Measurements from ENCODE around the gene KLHL8.

DNA sequence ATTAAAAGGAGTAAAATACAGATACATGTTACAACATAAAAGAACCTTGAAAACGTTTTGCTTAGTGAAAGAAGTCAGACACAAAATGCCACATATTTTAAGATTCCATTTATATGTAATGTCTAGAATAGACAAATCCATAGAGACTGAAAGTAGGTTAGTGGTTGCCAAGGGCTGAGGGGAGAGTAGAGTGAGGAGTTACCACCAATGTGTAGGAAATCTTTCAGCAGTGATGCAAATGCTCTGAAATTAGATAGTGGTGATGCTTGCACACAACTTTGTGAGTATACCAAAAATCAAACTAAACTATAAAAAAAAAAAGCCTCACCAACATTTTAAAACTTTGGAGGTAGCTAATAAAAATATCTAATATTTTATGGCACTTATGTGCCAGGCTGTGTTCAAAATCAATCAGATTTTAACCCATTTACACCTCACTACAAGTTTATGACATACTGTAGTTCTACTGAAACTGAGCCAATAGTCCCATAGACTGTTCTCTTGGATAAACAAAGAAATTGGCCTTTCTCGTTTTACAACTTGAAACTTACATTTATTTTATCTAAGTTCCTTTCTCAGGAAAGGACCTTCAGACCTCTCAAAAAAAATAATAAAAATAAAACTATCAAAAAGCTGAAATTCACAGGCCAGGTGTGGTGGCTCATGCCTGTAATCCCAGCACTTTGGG lies 29.1 kb upstream of the KLHL8 start:
- TF ChIP-seq, protein P1, sequence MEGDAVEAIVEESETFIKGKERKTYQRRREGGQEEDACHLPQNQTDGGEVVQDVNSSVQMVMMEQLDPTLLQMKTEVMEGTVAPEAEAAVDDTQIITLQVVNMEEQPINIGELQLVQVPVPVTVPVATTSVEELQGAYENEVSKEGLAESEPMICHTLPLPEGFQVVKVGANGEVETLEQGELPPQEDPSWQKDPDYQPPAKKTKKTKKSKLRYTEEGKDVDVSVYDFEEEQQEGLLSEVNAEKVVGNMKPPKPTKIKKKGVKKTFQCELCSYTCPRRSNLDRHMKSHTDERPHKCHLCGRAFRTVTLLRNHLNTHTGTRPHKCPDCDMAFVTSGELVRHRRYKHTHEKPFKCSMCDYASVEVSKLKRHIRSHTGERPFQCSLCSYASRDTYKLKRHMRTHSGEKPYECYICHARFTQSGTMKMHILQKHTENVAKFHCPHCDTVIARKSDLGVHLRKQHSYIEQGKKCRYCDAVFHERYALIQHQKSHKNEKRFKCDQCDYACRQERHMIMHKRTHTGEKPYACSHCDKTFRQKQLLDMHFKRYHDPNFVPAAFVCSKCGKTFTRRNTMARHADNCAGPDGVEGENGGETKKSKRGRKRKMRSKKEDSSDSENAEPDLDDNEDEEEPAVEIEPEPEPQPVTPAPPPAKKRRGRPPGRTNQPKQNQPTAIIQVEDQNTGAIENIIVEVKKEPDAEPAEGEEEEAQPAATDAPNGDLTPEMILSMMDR (IDR thresholded peaks at IDR 0.05; ENCODE audit: low read depth, low read length, poor library complexity, severe bottlenecking) = no peak
- no peak for TF ChIP-seq EZH2phosphoT487 (IDR thresholded peaks at IDR 0.05; ENCODE audit: borderline replicate concordance, low read length)

Data from DOHH2 (cell line).